Gastrocnemius medialis (tissue), 4 donors: ENCODE results near the gene EIF2B4.

Experiments used
- CTCF ChIP-seq, 5 experiments: fragments of 450-650 bp in 3 of 5; fragments of 200-600 bp in 2 of 5; sonication (generic) in 2 of 5; IDR thresholded peaks in 4 of 5; conservative IDR thresholded peaks in 1 of 5; 1 replicate in 4 of 5; 2 replicates in 1 of 5; pipeline ENCODE4 v1.5.1; 2016 to 2019; ENCODE audit warnings: antibody characterized with exemption in 5 of 5, mild to moderate bottlenecking in 3 of 5, moderate library complexity in 3 of 5
- POLR2A ChIP-seq, 2 donors: fragments of 450-650 bp; IDR thresholded peaks; one replicate each; pipeline ENCODE4 v1.6.1; 2017; ENCODE audit warnings: antibody characterized with exemption in 2 of 2, mild to moderate bottlenecking in 2 of 2, moderate library complexity in 2 of 2

GRCh38 chr2:27369471-27370025, 590 bp downstream of the EIF2B4 start:
- TF ChIP-seq CTCF (IDR thresholded peaks at IDR 0.05 in 4 of 5, conservative IDR thresholded peaks at IDR 0.05 in 1 of 5) (no peak), POLR2A (IDR thresholded peaks at IDR 0.05) (no peak)
